DMS114 treated with DMSO at 0.1 percent for 48 hours (cell line): Measurements from ENCODE around the gene PARL.

ENCODE experiments used
- DNase-seq: peaks from one replicate; lab custom pipeline; 2025; ENCODE audit not compliant: unreplicated experiment; lab: John Stamatoyannopoulos, UW

Gene PARL

DNA sequence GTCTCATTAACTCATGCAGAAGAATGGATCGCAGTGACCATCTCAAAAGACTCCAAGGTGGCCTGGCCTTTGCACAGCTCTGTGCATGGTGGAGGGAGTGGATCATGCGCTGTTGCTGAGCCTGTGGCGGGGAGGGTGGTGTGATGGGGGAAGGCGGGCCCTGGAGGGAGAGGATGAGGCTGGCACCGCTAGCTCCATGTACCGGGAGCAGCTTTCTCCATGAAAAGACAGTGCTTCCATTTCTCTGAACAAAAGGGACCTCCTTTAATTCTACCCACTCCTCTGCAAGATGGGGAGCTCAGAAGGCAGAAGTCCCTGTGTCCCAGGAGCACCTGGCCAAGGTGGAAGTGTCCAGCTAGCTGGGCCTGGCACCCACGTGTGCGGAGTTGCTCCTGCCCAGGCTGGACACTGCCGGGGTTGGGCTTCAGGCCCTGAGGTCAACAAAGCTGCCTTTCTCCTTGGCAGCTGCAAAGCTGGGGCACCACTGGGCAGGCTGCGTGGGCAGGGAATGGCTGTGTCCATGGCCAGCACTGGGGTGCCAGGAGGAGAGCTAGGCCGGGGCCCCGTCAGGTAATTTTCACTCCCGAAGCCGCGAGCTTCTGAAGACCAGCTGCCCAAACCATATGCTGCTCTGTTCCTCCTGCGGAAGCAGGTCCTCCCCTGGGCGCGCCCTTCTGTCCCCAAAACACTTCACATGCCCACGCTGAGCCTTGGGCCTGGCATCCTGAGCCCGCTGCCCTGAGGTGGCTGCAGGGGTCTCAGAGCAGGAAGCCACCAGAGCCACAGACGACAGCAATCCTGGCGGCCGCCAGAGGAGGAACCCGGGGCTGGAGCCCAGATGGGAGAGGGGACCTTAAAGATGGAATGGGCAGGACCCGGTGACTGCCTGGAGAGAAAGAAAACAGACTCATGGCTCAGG is 65.7 kb downstream of the PARL start:
- DNase-seq, result no peak

- no peak for DNase-seq
These were observed 66.5 kb downstream of the PARL start for GRCh38 chr3:183818041-183818620.

GRCh38 chr3:183817639-183818038 is 67.0 kb downstream of the PARL start:
- no peak for DNase-seq

- no peak for DNase-seq
These were observed 67.8 kb downstream of the PARL start for GRCh38 chr3:183816681-183817510.

- no peak for DNase-seq
These were observed 68.7 kb downstream of the PARL start for GRCh38 chr3:183815951-183816475.

- DNase-seq, result no peak
These were observed 69.1 kb downstream of the PARL start for GRCh38 chr3:183815563-183815940.

- no peak for DNase-seq
These were observed 70.4 kb downstream of the PARL start for GRCh38 chr3:183814240-183814639.

- DNase-seq, result no peak
These were observed 71.8 kb downstream of the PARL start for GRCh38 chr3:183812761-183813445.

DNA sequence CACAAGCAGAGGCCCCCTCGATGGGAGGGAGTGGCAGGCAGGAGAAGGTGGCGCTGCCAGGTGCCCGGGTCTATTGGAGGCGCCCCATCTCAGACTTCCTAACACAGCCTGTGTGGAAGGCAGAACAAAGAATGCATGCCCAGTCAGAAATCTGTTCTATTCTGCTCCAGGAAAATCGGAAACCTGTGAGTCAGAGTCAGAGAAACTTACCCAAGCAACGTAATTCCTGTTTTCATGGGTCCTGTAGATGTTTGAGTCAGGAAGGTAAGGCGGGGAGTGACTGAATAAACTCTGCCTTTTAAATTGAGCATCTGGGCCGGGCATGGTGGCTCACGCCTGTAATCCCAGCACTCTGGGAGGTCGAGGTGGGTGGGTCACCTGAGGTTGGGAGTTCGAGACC is 73.0 kb downstream of the PARL start:
- DNase-seq, result no peak

DNA sequence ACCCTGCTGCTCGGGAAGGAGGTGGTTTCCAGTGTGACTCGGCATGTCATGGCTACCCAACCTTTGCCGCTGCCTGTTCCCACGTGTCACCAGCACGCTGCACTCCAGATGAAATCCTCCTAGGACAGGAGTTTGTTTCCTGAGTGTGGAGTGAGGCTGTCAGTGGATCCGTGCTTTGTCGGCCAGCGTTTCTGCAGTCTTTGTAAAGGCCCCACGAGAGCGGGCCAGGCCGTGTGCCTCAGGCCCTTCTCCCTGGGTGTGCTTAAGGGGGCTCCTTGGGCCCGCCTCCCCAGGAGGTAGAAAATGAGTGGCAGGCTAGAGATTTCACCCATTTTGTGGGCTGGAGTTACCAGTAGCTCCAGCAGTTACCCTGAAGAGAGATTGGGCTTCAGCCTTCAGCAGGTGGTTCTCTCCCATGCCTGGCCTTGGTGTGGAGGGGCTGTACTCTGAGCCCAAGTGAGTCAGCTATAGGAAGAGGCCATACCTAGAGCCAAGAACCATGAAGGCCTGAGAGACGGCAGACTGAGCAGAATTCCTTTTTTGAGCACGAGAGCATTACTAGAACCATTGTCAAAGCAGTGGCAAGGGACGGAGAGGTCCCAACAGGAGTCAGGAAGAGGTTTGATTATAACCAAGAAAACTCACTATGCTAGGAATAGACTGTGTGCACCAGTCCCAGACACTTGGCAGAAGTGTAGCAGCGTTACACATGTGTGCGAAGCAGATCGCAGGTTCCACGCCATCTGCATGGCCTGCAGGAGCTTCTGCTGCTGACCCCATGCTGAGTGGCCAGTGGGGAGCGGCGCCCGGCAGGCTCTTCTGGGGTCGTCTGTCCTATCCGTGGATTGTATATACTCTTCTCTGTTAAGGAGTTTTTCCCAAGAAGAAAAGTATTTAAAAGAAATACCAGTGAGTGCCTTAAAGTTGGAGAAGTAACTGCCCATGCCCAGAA is 73.8 kb downstream of the PARL start:
- no peak for DNase-seq

GRCh38 chr3:183809270-183809669 is 75.4 kb downstream of the PARL start:
- DNase-seq, result no peak

- DNase-seq, result no peak
These were observed 76.3 kb downstream of the PARL start for GRCh38 chr3:183808355-183808754.

- DNase-seq, result no peak
These were observed 76.8 kb downstream of the PARL start for GRCh38 chr3:183807881-183808280.

GRCh38 chr3:183807209-183807728 is 77.4 kb downstream of the PARL start:
- DNase-seq, result no peak

- DNase-seq, result no peak
These were observed 81.7 kb downstream of the PARL start for GRCh38 chr3:183802989-183803388.

DNA sequence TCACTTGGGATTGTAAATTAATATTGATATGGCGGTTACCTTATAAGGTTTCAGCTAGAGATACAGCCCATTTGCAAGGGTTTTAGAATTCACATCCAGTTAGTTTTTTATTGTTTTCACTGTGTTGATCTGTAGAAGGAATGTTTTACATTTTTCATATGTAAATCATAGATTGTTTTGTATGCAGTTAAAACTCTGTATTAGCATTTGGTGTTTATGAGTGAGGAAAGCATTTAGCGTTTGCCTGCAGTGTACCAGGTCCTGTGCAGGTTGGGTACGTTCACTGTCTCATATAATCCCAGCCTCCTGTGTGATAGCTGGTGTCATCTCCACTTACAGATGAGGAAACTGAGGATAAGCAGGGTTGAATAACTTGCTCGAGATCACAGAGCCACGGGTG is 83.1 kb downstream of the PARL start:
- DNase-seq, result no peak

- no peak for DNase-seq
These were observed 84.3 kb downstream of the PARL start for GRCh38 chr3:183800243-183800863.

DNA sequence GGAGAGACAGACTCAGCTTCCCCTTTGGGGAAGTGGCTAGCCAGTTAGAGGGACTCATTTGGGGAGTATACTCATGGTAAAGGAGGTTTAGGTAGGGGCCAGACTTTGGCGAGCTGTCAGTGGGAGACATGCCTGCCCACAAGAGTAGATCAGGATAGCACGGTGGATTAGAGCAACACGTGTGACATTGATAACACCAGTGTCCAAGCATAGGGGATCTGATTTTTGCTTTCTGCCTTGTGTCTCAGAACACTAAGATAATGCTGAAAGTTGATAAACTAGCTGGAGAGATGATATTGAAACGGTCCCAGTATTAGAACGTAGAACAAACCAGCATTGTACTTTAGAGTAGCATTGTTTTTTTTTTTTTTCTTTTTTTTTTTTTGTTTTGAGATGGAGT is 85.2 kb downstream of the PARL start:
- DNase-seq, result no peak

DNA sequence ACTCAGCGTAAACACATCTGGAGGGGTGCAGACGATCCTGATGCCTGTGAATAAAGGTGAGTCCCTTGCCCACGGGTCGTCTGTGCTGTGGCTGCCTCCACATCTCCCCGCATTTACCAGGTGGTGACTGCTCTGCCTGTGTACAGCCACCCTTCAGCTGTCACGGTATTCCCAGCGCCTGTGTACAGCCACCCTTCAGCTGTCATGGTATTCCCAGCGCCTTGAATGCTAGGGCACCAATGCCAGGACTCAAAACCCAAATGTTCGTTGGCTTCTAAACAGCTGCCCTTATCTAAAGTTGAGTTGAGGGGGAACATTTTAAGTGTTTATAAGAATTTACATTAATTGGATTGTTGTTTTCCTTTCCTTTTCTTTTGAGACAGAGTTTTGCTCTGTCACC is 86.7 kb downstream of the PARL start:
- no peak for DNase-seq
